Activated naive CD4-positive, alpha-beta T cell treated with anti-CD3 and anti-CD28 coated beads, Interleukin-2, amount 50 U/mL, for 72 hours (primary cell): Measurements from ENCODE around the gene MACROD2. TPM values are rescaled to one million over a fixed set of nuclear protein-coding genes. Genes with fewer than 3 reads are reported as not detected.

ENCODE experiments used
- ATAC-seq, 2 donors: fragments of 150-1000 bp; cut with Tn5 transposase; 2 replicates each; pipeline ENCODE4 v1.10.0; 2021; ENCODE audit warnings: mild to moderate bottlenecking in 2 of 2, moderate library complexity in 2 of 2
- DNase-seq, 2 donors: peaks; one replicate each; pipeline ENCODE4 v3.0.0; 2021 to 2022; ENCODE audit warnings: low spot score in 2 of 2
- H3K27ac Mint-ChIP-seq, 2 donors: one replicate each; pipeline ENCODE4 v1.8.0; 2022; ENCODE audit warnings: mild to moderate bottlenecking in 2 of 2, mixed read lengths in 2 of 2
- H3K36me3 Mint-ChIP-seq, 2 donors: one replicate each; pipeline ENCODE4 v1.8.0; 2022; ENCODE audit warnings: mixed read lengths in 2 of 2
- H3K9me3 Mint-ChIP-seq, 2 donors: one replicate each; pipeline ENCODE4 v1.8.0; 2022; ENCODE audit warnings: mixed read lengths in 2 of 2
- total RNA-seq, 2 donors: library from RNA; stranded (reverse); gene quantifications; one replicate each; pipeline ENCODE4 v1.2.3, GENCODE V29; 2022

The MACROD2 gene
- total RNA-seq, 2 donors from 2014 or later = not detected

DNA sequence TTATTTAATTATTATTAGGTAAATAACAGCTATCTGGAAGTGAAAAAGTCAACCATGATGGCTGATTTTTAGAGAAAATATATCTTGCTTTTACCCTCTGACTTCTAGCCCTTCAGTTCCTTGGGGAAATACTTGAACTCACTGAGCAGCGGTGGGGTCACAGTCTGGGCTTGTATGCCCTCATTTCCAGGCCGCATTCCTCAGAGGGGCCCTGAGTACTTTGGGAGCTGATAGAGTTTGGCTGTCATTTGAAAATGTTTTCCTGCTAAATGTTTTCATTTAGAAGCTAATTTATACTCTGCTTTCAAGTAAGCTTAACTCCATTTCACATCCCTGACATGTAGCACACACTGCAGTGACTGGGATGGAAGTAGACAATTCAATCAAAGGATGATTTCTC, 1549.4 kb downstream of the MACROD2 start:
- DNase-seq = no peak
- Mint-ChIP-seq H3K27ac (no peak overlapping the region), H3K9me3 (peaks cover 27 to 34% of the 10 kb centered on the region in 2 donors), H3K36me3 (peaks cover 0 to 5% of the 10 kb centered on the region in 2 donors)
- ATAC-seq = no peak

DNA sequence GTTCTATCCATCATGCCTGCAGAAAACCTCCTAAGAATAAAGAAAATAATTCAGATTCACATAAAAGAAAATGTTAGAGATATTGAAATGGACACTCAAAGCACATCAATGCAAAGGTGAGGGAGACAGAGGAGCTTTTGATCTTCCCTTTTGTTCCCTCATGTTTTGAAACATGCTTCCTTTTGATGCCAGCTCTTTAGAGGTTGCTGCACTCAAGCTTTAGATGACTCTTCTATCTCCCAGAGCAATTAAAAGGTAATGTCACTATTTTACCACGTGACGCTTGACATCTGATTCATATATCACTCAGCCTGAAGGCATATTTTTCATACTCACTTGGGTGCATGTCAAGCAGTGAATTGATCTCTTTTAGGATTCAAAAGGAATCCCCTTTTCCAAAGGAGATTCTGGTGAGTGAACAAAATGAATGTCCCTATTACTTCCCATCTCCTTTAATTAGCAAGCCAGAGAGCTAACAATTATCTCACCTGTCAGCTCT, 1551.3 kb downstream of the MACROD2 start:
- H3K36me3 Mint-ChIP-seq = peaks cover 0 to 5% of the 10 kb centered on the region in 2 donors
- ATAC-seq (no peak), DNase-seq (no peak)
- H3K9me3 Mint-ChIP-seq = peaks cover 27 to 28% of the 10 kb centered on the region in 2 donors
- H3K27ac Mint-ChIP-seq = no peak overlapping the region

DNA sequence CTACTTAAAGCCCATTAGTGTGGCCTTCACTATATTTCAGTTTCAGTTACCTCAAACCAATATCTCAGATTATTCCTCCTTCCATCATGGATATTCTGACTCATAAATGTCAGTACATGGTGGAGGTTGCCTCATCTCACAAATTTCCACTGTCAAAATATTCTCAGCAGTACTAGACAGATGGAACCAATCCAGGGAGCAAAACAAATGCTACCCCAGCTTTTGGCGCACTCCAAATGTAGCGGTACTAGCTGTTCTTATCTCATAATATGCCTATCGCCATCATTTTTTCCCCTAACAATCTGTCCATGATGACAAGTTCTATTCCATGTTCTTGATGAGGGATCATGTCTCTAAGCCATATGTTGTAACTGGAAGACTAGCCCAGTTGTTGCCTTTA, 1551.8 kb downstream of the MACROD2 start:
- H3K9me3 Mint-ChIP-seq = peaks cover 23 to 24% of the 10 kb centered on the region in 2 donors
- DNase-seq (no peak), ATAC-seq (no peak)
- peaks cover under 1% of the 10 kb centered on the region in 2 donors for H3K36me3 Mint-ChIP-seq
- no peak overlapping the region for H3K27ac Mint-ChIP-seq

DNA sequence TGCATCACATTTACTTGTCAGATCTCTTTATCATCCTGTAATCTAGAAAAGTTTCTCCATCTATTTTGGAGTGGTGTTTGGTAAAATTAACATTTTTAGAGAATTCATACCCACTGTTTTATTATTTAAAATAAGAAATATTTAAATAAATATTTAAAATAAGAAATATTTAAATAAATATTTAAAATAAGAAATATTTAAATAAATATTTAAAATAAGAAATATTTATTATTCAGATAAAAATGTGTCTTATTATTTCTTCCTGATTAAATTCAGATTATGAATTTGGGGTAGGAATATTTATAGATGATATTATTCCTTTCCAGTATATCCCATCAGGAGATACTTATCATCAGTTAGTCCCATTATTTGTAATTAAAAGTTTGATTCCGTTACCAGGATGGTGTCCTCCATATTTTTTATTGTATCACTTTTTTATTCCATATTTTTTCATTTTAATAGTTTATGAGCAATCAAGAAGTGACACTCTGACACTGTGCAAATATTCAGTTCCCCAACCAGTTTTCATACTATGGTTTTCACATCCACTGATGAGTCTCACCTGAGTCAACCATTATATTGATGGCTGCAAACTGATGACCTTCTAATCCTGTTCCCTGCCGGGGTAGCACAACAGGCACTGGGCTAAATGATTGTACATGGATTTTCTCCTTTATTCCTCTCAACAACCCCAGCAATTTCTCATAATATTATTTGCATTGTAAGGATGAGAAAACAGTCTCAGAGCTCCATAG, 1555.0 kb downstream of the MACROD2 start:
- Mint-ChIP-seq H3K36me3 (peaks cover 5 to 12% of the 10 kb centered on the region in 2 donors), H3K27ac (no peak overlapping the region), H3K9me3 (peaks cover 39 to 45% of the 10 kb centered on the region in 2 donors)
- ATAC-seq (no peak), DNase-seq (no peak)

DNA sequence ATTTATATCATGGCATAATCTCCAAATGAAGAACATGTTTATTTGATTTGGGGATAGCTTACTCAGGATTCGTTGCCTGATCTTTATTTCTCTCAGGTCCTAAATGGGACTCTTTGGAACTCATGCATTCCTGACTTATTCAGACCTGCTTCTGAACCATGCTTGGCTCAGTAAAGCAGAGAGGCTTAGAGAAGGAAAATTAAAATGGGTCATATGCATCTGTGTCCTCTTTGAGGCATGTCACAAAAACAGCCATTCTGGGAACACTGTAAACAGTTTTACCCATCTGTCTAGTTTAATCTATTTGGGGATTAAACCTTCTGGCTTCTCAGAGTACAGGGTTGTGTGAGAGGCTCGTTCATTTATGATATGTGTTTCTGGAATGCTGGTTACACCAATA, 1560.6 kb downstream of the MACROD2 start:
- no peak overlapping the region for H3K27ac Mint-ChIP-seq
- H3K36me3 Mint-ChIP-seq = peaks cover 5 to 12% of the 10 kb centered on the region in 2 donors
- H3K9me3 Mint-ChIP-seq = peaks cover 20 to 31% of the 10 kb centered on the region in 2 donors
- ATAC-seq (no peak), DNase-seq (no peak)

DNA sequence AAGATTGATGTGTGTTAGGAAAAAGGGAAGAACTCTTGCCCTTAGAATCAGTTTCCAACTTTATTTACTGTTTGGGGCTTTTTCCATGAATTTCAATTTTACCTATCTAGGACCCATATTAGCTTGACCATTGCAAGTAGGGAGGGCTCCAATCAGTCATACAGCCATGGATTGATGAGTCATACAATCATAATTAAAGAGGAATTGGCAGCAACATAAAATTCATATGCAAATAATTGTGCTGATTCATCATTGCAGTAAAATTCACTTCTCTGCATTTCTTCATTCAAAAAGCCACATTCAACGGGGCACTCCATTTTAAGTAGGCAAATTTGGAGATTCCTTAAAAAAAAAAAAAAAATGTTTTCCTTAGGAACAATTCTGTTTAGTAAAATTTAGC, 1561.6 kb downstream of the MACROD2 start:
- Mint-ChIP-seq H3K36me3 (peaks cover 5 to 12% of the 10 kb centered on the region in 2 donors), H3K27ac (no peak overlapping the region), H3K9me3 (peaks cover 20 to 31% of the 10 kb centered on the region in 2 donors)
- ATAC-seq (no peak), DNase-seq (no peak)

DNA sequence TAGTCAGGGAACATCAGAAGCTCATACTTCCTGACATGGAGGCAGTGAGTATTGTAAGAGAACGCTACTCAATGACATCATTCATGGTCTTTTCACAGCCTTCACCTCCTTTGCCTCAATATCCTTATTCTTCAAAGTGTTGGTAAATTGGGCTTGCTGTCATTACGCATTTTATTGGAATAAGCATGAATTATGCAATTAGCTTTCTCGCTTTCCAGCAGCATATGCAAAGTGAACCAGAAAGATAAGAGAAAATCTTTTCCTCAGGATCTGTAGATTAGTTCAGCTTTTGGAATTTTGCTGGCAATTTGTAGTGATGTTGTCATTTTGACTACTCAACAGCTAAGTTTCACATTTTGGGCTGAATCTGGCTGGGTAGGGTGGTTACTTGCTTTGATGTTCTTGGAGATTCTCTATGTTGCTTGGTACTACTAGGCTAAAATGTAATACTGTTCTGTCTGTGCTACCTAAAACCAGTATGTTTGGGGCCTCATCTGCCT, 1565.8 kb downstream of the MACROD2 start:
- Mint-ChIP-seq H3K9me3 (peaks cover 5 to 7% of the 10 kb centered on the region in 2 donors), H3K27ac (no peak overlapping the region), H3K36me3 (no peaks in the 10 kb centered on the region)
- no peak for ATAC-seq
- no peak for DNase-seq

DNA sequence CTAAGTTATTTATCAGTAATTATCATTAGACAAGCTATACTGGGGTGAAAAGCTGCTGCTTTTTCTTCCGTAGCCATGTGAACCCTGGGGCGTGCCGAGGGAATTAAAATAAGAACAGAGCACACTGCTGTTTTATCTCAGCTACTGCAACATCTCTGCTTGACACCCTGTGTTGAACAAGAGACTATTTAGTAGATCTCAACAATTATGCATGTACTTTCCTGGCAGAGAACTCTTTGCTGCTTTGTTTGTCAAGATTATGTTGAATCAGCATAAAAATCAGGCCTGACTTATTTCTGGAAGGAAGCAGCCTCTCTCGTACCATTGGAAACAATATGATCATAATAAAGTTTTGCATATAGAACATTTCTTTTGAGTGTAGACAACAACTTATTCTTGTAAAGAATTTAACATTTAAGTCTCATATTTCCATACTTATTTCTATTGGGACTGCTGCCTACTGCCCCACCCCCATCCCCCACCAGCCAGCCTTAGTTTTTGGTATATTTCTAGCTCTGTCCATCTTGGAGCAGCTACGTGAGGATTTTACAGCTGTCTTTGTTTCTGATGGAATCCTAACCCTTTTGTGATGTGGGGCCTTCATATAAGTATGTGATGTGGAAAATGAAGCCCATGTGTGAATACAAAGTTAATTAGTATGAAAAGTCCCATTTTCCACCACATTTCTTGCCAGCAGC, 1566.5 kb downstream of the MACROD2 start:
- no peak for ATAC-seq
- H3K36me3 Mint-ChIP-seq = no peaks in the 10 kb centered on the region
- no peak overlapping the region for H3K27ac Mint-ChIP-seq
- peaks cover 5 to 7% of the 10 kb centered on the region in 2 donors for H3K9me3 Mint-ChIP-seq
- DNase-seq = no peak

DNA sequence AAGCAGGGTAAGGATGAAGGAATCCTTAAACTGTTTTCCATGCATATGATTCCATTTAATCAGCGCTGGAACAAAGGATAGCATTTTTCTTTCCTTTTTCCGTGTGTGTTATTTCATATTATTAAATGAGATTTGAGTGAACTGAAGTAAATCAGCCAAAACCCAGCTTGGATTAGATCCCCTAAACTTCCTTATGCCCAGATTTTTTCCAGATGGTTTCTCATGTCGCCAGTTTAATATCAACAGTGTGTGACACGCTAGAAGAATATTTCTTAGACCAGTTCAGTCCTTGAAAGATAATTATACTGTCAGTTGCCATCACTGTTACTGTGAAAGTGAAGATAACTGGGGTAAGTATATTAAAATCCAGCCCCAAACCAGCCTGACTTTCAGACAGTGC, 1568.5 kb downstream of the MACROD2 start:
- no peak for ATAC-seq
- DNase-seq = no peak
- H3K36me3 Mint-ChIP-seq = no peaks in the 10 kb centered on the region
- no peak overlapping the region for H3K27ac Mint-ChIP-seq
- H3K9me3 Mint-ChIP-seq = peaks cover 5 to 7% of the 10 kb centered on the region in 2 donors

DNA sequence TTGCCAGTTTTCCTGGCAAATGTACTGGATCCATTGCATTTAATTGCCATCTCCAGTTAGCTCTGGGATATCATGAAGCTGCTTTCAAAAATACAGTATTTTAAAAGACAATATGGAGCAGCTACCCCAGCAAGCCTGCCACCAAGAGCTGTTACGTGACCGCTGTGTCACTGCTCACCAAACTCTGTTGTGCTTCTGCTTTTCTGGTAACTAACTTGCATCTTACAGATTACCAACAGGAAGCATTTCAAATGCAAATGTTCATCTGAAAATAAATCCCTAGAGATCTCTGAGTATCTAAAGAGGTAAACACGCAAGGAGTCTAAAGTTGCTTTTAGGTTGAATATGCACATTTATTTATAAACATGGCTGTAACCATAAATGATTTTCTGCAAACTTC, 1569.7 kb downstream of the MACROD2 start:
- no peak for ATAC-seq
- peaks cover under 1 to 5% of the 10 kb centered on the region in 2 donors for H3K9me3 Mint-ChIP-seq
- no peak overlapping the region for H3K27ac Mint-ChIP-seq
- DNase-seq = no peak
- no peaks in the 10 kb centered on the region for H3K36me3 Mint-ChIP-seq

DNA sequence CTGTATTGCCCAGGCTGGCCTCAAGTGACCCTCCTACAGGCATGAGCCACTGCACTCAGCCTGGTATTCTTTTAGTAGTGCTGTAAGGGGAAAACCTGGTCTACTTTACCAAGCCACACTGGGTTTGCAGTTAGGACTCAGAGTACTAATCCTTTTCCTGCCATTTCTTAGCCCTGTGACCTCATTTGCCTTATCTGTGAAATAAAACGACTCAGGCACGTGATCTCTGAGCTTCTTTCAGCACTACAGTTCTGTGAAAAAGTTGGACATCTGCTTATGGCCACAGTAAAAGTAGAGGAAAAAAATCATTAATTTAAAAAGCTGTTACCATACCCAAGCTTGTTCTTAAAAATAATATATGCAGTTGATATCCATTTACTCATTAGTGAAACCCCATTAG, 1570.5 kb downstream of the MACROD2 start:
- peaks cover 0 to 5% of the 10 kb centered on the region in 2 donors for H3K9me3 Mint-ChIP-seq

DNA sequence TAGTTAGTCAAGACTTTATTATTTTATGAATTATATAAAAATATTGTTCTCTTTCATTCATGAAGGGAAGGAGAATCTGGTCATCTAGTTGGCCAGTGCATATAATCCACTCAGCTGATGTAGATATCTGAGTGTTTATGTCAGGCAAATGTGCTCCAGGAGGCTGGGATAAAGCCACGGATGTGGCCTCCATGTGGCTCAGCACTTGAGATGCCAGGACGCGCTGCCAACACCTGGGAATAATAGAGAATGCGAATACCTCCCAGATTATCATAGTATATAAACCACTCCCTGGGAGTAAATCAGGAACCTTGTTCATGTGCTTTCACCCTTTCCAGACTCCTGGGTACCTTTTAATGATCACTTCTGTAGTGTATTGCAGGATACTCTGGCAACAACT, 1571.9 kb downstream of the MACROD2 start:
- Mint-ChIP-seq H3K36me3 (no peaks in the 10 kb centered on the region), H3K9me3 (peaks cover 0 to 5% of the 10 kb centered on the region in 2 donors), H3K27ac (no peak overlapping the region)
- DNase-seq (no peak), ATAC-seq (no peak)

More for the DNA sequence above, 1570.5 kb downstream of the MACROD2 start:
- DNase-seq (no peak), ATAC-seq (no peak)
- no peak overlapping the region for H3K27ac Mint-ChIP-seq
- H3K36me3 Mint-ChIP-seq = no peaks in the 10 kb centered on the region

DNA sequence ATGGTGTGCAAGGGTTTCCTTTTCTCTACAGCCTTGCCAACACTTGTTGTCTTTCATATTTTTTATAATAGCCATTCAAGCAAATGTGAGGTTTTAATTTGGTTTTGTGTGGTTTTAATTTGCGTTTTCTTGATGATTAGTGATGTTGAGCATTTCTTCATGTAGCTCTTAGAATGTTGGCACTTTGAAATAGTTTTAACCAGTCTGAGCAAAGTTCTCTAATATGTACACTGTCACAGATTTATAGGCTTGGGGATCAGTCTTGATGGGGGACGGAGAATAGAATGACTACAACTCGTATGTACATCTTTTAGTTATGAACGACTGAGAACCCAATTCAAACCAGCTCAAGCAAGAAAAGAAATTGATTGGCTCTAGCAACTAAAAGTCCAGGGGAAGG, 1574.8 kb downstream of the MACROD2 start:
- ATAC-seq (no peak), DNase-seq (no peak)
- peaks cover 0 to 3% of the 10 kb centered on the region in 2 donors for H3K9me3 Mint-ChIP-seq
- H3K36me3 Mint-ChIP-seq = no peaks in the 10 kb centered on the region
- no peak overlapping the region for H3K27ac Mint-ChIP-seq

DNA sequence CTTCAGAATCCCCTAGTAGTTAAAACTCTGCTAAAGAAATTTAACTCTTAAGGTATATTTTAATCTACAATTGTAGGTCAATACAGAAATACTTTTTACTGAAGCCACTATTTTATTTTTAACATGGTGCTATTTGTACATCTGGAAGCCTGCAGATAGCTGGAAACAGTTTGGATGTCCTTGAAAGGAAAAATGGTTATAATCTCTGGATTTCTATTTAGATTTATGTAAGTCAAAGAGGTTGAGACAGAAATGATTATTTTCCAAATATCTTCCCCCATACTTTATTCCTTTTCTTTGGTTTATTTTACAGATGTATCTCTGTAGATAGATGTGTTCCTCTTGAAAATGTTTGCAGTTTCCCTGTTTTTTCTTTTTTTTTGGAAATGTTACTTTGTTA, 1575.7 kb downstream of the MACROD2 start:
- DNase-seq = no peak
- no peaks in the 10 kb centered on the region for H3K36me3 Mint-ChIP-seq
- peaks cover 0 to 6% of the 10 kb centered on the region in 2 donors for H3K9me3 Mint-ChIP-seq
- H3K27ac Mint-ChIP-seq = no peak overlapping the region
- no peak for ATAC-seq

DNA sequence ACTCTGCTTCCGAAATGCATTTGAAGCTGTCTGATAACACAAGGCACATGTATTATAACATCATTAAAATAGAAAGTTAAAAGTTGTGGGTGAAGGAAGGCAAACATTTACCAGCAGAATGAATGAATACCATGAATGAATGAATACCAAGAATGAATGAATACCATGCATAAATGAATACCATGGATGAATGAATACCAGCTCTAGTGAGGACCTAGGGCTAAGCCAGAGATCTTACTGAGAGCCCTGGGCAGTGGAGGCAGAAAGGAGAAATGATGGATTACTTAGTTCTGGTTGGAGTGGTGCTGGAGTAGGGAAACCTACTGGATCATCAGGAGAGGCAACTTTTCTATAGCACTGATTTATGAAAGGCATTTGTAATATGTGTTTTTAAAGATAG, 1579.9 kb downstream of the MACROD2 start:
- Mint-ChIP-seq H3K36me3 (no peaks in the 10 kb centered on the region), H3K27ac (no peak overlapping the region), H3K9me3 (peaks cover 0 to 11% of the 10 kb centered on the region in 2 donors)
- DNase-seq = no peak
- ATAC-seq = no peak

DNA sequence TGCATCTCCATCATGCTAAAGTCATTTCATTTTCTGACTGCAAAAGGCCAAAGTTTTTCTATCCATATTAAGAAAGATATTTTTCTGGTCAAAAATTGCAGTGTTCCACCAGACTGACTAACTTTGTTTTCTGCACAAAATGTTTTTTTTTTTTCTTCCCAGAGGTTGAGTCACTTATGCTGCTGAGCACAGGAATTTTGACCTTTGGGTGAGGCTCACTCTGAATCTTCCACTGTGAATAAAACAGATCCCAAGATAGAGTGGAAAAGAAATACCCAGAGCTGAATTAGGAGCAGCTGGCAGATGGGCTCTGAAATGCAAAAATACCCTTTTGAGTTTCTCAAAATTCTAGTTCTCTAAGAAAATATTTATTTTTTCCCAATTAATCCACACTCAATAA, 1581.1 kb downstream of the MACROD2 start:
- Mint-ChIP-seq H3K9me3 (peaks cover 0 to 18% of the 10 kb centered on the region in 2 donors), H3K36me3 (no peaks in the 10 kb centered on the region)

DNA sequence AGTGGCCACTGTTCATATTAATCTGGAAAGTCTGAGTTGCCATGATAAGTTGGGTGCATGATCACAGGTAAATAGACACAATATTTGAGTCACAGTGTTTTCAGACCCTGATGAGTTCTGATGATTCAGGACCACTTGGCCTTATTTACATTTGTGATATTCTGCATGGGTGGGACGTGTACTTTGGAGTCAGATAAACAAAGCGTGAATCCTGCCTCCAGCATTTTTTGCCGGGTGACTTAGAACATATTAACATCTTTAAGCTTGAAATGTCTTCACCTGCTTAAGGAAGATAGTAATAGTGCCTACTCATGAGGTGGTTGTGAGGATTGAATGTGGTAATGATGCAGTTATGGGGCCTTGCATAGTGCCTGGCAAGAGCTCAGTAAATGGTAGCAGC, 1582.8 kb downstream of the MACROD2 start:
- no peak for DNase-seq
- Mint-ChIP-seq H3K9me3 (peaks cover 0 to 18% of the 10 kb centered on the region in 2 donors), H3K27ac (no peak overlapping the region), H3K36me3 (no peaks in the 10 kb centered on the region)
- ATAC-seq = no peak

More for the DNA sequence above, 1581.1 kb downstream of the MACROD2 start:
- H3K27ac Mint-ChIP-seq = no peak overlapping the region
- no peak for DNase-seq
- no peak for ATAC-seq
